BE2C (cell line): ENCODE results near the gene TARDBP.
"Not testable (repeated sequence)": the region's sequence is repeated elsewhere in the genome, so short reads cannot be mapped to it uniquely, and the experiment has no call there.

Experiments used
- DNase-seq: peaks from one replicate; pipeline ENCODE4 v3.0.0-alpha.2; 2020
- H3K27me3 ChIP-seq: fragments of 250-450 bp; sonication (Bioruptor Pico); 2 replicates; pipeline ENCODE4 v1.5.1; 2020; ENCODE audit warnings: mild to moderate bottlenecking
- H3K36me3 ChIP-seq: fragments of 250-450 bp; sonication (Bioruptor Pico); 2 replicates; pipeline ENCODE4 v1.5.1; 2020; ENCODE audit warnings: mild to moderate bottlenecking
- H3K4me1 ChIP-seq: fragments of 250-450 bp; sonication (Bioruptor Pico); 2 replicates; pipeline ENCODE4 v1.5.1; 2020
- H3K4me3 ChIP-seq: 2 replicates; pipeline ENCODE4 v1.5.1; 2011; ENCODE audit warnings: low read depth, low read length
- H3K9me3 ChIP-seq: fragments of 250-450 bp; sonication (Bioruptor Pico); 2 replicates; pipeline ENCODE4 v1.5.1; 2020
- CTCF ChIP-seq: IDR thresholded peaks from 2 replicates; pipeline ENCODE4 v1.5.1; 2012; ENCODE audit warnings: mild to moderate bottlenecking, low read depth, low read length

TARDBP gene

GRCh38 chr1:11072216-11072917 lies 59.9 kb downstream of the TARDBP start:
- peaks cover 45% of the 10 kb centered on the region for H3K36me3 ChIP-seq

GRCh38 chr1:11073398-11073797 lies 60.9 kb downstream of the TARDBP start:
- H3K27me3 ChIP-seq, H3K4me3 ChIP-seq, DNase-seq, H3K4me1 ChIP-seq, H3K9me3 ChIP-seq: not testable (repeated sequence)
- peaks cover 38% of the 10 kb centered on the region for H3K36me3 ChIP-seq

More at GRCh38 chr1:11072216-11072917, 59.9 kb downstream of the TARDBP start:
- DNase-seq: no peak
- H3K4me3 ChIP-seq: no peak overlapping the region
- TF ChIP-seq CTCF: no peak
- no peaks in the 10 kb centered on the region for H3K27me3 ChIP-seq
- H3K4me1 ChIP-seq: no peaks in the 10 kb centered on the region
- H3K9me3 ChIP-seq: no peaks in the 10 kb centered on the region
